ENCODE results near the gene SLC16A1. TPM values are rescaled to one million over a fixed set of nuclear protein-coding genes. Genes with fewer than 3 reads are reported as not detected.
A peak's percentile ranks its signal among the peaks of the same experiment; 100 is the strongest.

Gene SLC16A1
- total RNA-seq, 1 experiment from 2014 or later, result 116 TPM

GRCh38 chr1:112991402-112992120 is 35.6 kb upstream of the SLC16A1 start:
- ATAC-seq (no peak), DNase-seq (no peak)
- Histone ChIP-seq H4K20me1 (ENCODE audit: low read length) (no peaks in the 10 kb centered on the region), H3K36me3 (ENCODE audit: low read depth, low read length) (no peaks in the 10 kb centered on the region), H3K9me2 (replicated peaks; ENCODE audit: low read length) (no peaks in the 10 kb centered on the region), H3F3A (ENCODE audit: low read length, unreplicated experiment) (no peaks in the 10 kb centered on the region), H3K79me2 (ENCODE audit: low read length) (no peaks in the 10 kb centered on the region), H3K9me3 (ENCODE audit: low read length) (no peaks in the 10 kb centered on the region), H3K27me3 (ENCODE audit: low read length) (no peaks in the 10 kb centered on the region), H2AFZ (ENCODE audit: low read length) (no peak overlapping the region), H3K4me1 (ENCODE audit: insufficient read depth, low read length) (peaks cover 23% of the 10 kb centered on the region), H3K4me2 (ENCODE audit: low read length) (no peak overlapping the region), H3K27ac (ENCODE audit: low read length) (no peak overlapping the region), H3K9ac (ENCODE audit: low read length) (no peak overlapping the region), H3K4me3 (ENCODE audit: low read length) (no peak overlapping the region)
- TF ChIP-seq EZH2phosphoT487 (IDR thresholded peaks at IDR 0.05; ENCODE audit: borderline replicate concordance, low read length) (no peak), EZH2 (IDR thresholded peaks at IDR 0.05; ENCODE audit: low read length, unreplicated experiment) (no peak), CTCF (conservative IDR thresholded peaks at IDR 0.05; ENCODE audit: low read depth, low read length) (no peak)
- intact Hi-C loops (cut with micrococcal nuclease), result no loop called here
- CTCF ChIA-PET, result interaction anchor here (0.6 kb wide), 1 partner anchor 51 kb away, joined by 4 read pairs; no protein-coding TSS in a partner anchor
- BruUV-seq (replicated peaks), result no TSS peak
- POLR2A ChIA-PET (ENCODE audit: unreplicated experiment), result no interaction called here

- ATAC-seq (no peak), DNase-seq (no peak)
- no peak for TF ChIP-seq EZH2phosphoT487 (IDR thresholded peaks at IDR 0.05; ENCODE audit: borderline replicate concordance, low read length)
- no peak for TF ChIP-seq CTCF (conservative IDR thresholded peaks at IDR 0.05; ENCODE audit: low read depth, low read length)
- intact Hi-C loops (cut with micrococcal nuclease), result no loop called here
- Histone ChIP-seq H3K9me2 (replicated peaks; ENCODE audit: low read length) (no peaks in the 10 kb centered on the region), H3K4me3 (ENCODE audit: low read length) (no peak overlapping the region), H3K36me3 (ENCODE audit: low read depth, low read length) (no peaks in the 10 kb centered on the region), H3F3A (ENCODE audit: low read length, unreplicated experiment) (no peaks in the 10 kb centered on the region), H3K9me3 (ENCODE audit: low read length) (no peaks in the 10 kb centered on the region), H3K9ac (ENCODE audit: low read length) (no peak overlapping the region), H3K27ac (ENCODE audit: low read length) (no peak overlapping the region), H3K4me2 (ENCODE audit: low read length) (no peak overlapping the region), H3K79me2 (ENCODE audit: low read length) (no peaks in the 10 kb centered on the region), H4K20me1 (ENCODE audit: low read length) (no peaks in the 10 kb centered on the region), H3K4me1 (ENCODE audit: insufficient read depth, low read length) (peaks cover 16% of the 10 kb centered on the region), H3K27me3 (ENCODE audit: low read length) (no peaks in the 10 kb centered on the region), H2AFZ (ENCODE audit: low read length) (no peak overlapping the region)
- ChIA-PET CTCF (no interaction called here), POLR2A (ENCODE audit: unreplicated experiment) (no interaction called here)
- BruUV-seq (replicated peaks), result no TSS peak
These were observed 34.3 kb upstream of the SLC16A1 start for GRCh38 chr1:112990271-112990670.

- peak overlapping the region; percentile 29 for H3K27ac ChIP-seq (ENCODE audit: low read length)
- DNase-seq (peak; percentile 58), ATAC-seq (peak; percentile 92)
- H3F3A ChIP-seq (ENCODE audit: low read length, unreplicated experiment), result no peaks in the 10 kb centered on the region
- H3K36me3 ChIP-seq (ENCODE audit: low read depth, low read length), result no peaks in the 10 kb centered on the region
- BruUV-seq (replicated peaks), result no TSS peak
- H3K4me1 ChIP-seq (ENCODE audit: insufficient read depth, low read length), result peaks cover 16% of the 10 kb centered on the region
- no peak overlapping the region for H3K4me3 ChIP-seq (ENCODE audit: low read length)
- no peaks in the 10 kb centered on the region for H3K9me3 ChIP-seq (ENCODE audit: low read length)
- no peak overlapping the region for H2AFZ ChIP-seq (ENCODE audit: low read length)
- H4K20me1 ChIP-seq (ENCODE audit: low read length), result no peaks in the 10 kb centered on the region
- TF ChIP-seq EZH2 (IDR thresholded peaks at IDR 0.05; ENCODE audit: low read length, unreplicated experiment) (no peak), EZH2phosphoT487 (IDR thresholded peaks at IDR 0.05; ENCODE audit: borderline replicate concordance, low read length) (no peak), CTCF (conservative IDR thresholded peaks at IDR 0.05; ENCODE audit: low read depth, low read length) (no peak)
- H3K79me2 ChIP-seq (ENCODE audit: low read length), result no peaks in the 10 kb centered on the region
- ChIA-PET POLR2A (ENCODE audit: unreplicated experiment) (no interaction called here), CTCF (no interaction called here)
- H3K9me2 ChIP-seq (replicated peaks; ENCODE audit: low read length), result no peaks in the 10 kb centered on the region
- peak overlapping the region; percentile 16; the same call in 1 of the 2 replicates for H3K4me2 ChIP-seq (ENCODE audit: low read length)
- intact Hi-C loops (cut with micrococcal nuclease), result no loop called here
- no peaks in the 10 kb centered on the region for H3K27me3 ChIP-seq (ENCODE audit: low read length)
- H3K9ac ChIP-seq (ENCODE audit: low read length), result no peak overlapping the region
These were observed 32.4 kb upstream of the SLC16A1 start for GRCh38 chr1:112988367-112988766.
